Heart right ventricle (tissue), 16 donors: ENCODE results near the gene HOXA6. TPM values are rescaled to one million over a fixed set of nuclear protein-coding genes. Genes with fewer than 3 reads are reported as not detected.

Experiments used
- ATAC-seq, 8 donors: fragments of 200-7000 bp; cut with Tn5 transposase; one replicate each; pipeline ENCODE4 v1.9.1; 2020; ENCODE audit warnings: mild to moderate bottlenecking in 8 of 8, moderate library complexity in 8 of 8, moderate number of reproducible peaks in 1 of 8
- DNase-seq, 2 donors: peaks; one replicate each; pipeline ENCODE4 v3.0.0-alpha.2; 2020
- H3K27ac ChIP-seq, 10 donors: fragments of 200-600 bp; sonication (generic) in 2 of 10; one replicate each; pipeline versions ENCODE4 v1.5.0 to v1.8.0; 2020 to 2022; ENCODE audit warnings: mild to moderate bottlenecking in 3 of 10
- H3K27me3 ChIP-seq, 7 donors: fragments of 200-600 bp; one replicate each; pipeline ENCODE4 v1.8.0; 2021 to 2022; ENCODE audit warnings: mild to moderate bottlenecking in 2 of 7
- H3K36me3 ChIP-seq, 9 donors: fragments of 200-600 bp; sonication (generic) in 1 of 9; one replicate each; pipeline versions ENCODE4 v1.5.0 to v1.8.0; 2020 to 2022; ENCODE audit warnings: mild to moderate bottlenecking in 2 of 9
- H3K4me1 ChIP-seq, 9 donors: fragments of 200-600 bp; sonication (generic) in 1 of 9; one replicate each; pipeline versions ENCODE4 v1.5.0 to v1.8.0; 2020 to 2022; ENCODE audit warnings: mild to moderate bottlenecking in 4 of 9
- H3K4me3 ChIP-seq, 10 donors: fragments of 200-600 bp; sonication (generic) in 2 of 10; one replicate each; pipeline versions ENCODE4 v1.5.0 to v1.8.0; 2020 to 2022; ENCODE audit warnings: mild to moderate bottlenecking in 7 of 10, moderate library complexity in 2 of 10
- H3K9me3 ChIP-seq, 11 donors: fragments of 200-600 bp in 10 of 11; sonication (generic) in 2 of 11; one replicate each; pipeline versions ENCODE4 v1.5.0 to v1.8.0; 2013 to 2022; ENCODE audit warnings: mild to moderate bottlenecking in 2 of 11, control low read depth in 1 of 11, moderate library complexity in 1 of 11
- CTCF ChIP-seq, 9 donors: fragments of 200-600 bp; sonication (generic) in 2 of 9; IDR thresholded peaks; one replicate each; pipeline versions ENCODE4 v1.5.0 to v1.8.0; 2021 to 2022; ENCODE audit warnings: antibody characterized with exemption in 9 of 9, mild to moderate bottlenecking in 5 of 9, moderate library complexity in 1 of 9
- WGBS, 2 donors: extraction: QIAGEN DNeasy Blood & Tissue Kit; methylation state at CpG; one replicate each; pipeline ENCODE4 v1.1.7; 2013; ENCODE audit warnings: inconsistent platforms in 1 of 2; 5-methylcytosine and 5-hydroxymethylcytosine counted together
- intact Hi-C, 10 donors: fragments of 100-400 bp; cut with DNase I; formaldehyde crosslinking; loops; one replicate each; pipeline versions ENCODE4 v1.11.1 to v1.14.2; 2022
- polyA plus RNA-seq, 2 donors: library from polyadenylated mRNA; stranded (reverse); fragments of 200-250 nt; gene quantifications; one replicate each; pipeline ENCODE4 v1.2.3, GENCODE V29; 2013
- total RNA-seq, 10 donors: library from RNA; stranded (reverse); fragmentation: NEBNext Ultra II Directional in 3 of 10; extraction: Animal tissue kit (Norgen Biotek cat#: 25700) in 3 of 10; gene quantifications; one replicate each; pipeline versions ENCODE4 v1.2.1 to v1.2.4, GENCODE V29; 2021 to 2023
- donor health status: Arrhythmogenic right ventricular cardiomyopathy.
- donor health status: ischemic (EF 13 %, LVEDD 7.1; RV severe dilation, severe dysfunction).
- donor health status: healthy with polysubstance abuse.
- donor health status: DM: no; HTN: yes; CAD: no.
- donor health status: DM: no; HTN: no; CAD: no.
- donor health status: ischemic (EF 25% LVEDD 6.9; RV normal size, moderate dysfunction).
- donor health status: ischemic (EF 25% LVEDD 5.7; RV mildly dilated, moderate dysfunction).
- donor health status: healthy.
- donor health status: DM: yes; HTN: yes; CAD: no.
- donor health status: Ischemic cardiomyopathy.
- donor health status: ischemic (EF 35%, LVEDD 5.7; RV mildly dilated, moderate dysfunction).
- donor health status: nonischemic (EF 11% LVEDD 7.7; RV severe dilation, severe dysfunction).
- donor health status: DM: yes; HTN: yes; CAD: no.
- donor health status: PGD.
- donor health status: ischemic (EF 29% LVEDD 5.4; RV normal size, mild dysfunction).
- donor health status: nonischemic (EF 23%, LVEDD 6.1; RV moderate dilation, normal function).

The HOXA6 gene
- total and polyA plus RNA-seq, 12 donors: not detected

- H3K27ac ChIP-seq: peak overlapping the region in 2 of 10 donors; percentile 84 to 86
- intact Hi-C loops: no loop called here
- ATAC-seq: no peak
These were observed 42.1 kb downstream of the HOXA6 start for GRCh38 chr7:27105301-27106031.

GRCh38 chr7:27104341-27105058 lies 43.1 kb downstream of the HOXA6 start:
- no peaks in the 10 kb centered on the region for H3K36me3 ChIP-seq
- H3K9me3 ChIP-seq: no peaks in the 10 kb centered on the region
- peaks cover 0 to 56% (median 12%) of the 10 kb centered on the region in 9 donors for H3K4me1 ChIP-seq
- WGBS, 2 donors: 9 to 26% methylated on average over 13 of the region's 13 CpGs
- intact Hi-C loops: no loop called here
- H3K27me3 ChIP-seq: peaks cover 33 to 100% (median 100%) of the 10 kb centered on the region in 7 donors
- ATAC-seq (no peak), DNase-seq (no peak)
- peak overlapping the region in 1 of 10 donors; percentile 60 for H3K27ac ChIP-seq
- no peak for TF ChIP-seq CTCF (IDR thresholded peaks at IDR 0.05)
- no peak overlapping the region for H3K4me3 ChIP-seq

More at GRCh38 chr7:27105301-27106031, 42.1 kb downstream of the HOXA6 start:
- Histone ChIP-seq H3K27me3 (peaks cover 33 to 100% (median 100%) of the 10 kb centered on the region in 7 donors), H3K4me1 (peaks cover 0 to 57% (median 12%) of the 10 kb centered on the region in 9 donors), H3K9me3 (no peaks in the 10 kb centered on the region), H3K4me3 (no peak overlapping the region), H3K36me3 (no peaks in the 10 kb centered on the region)
- 13 to 27% methylated on average over 13 of the region's 13 CpGs for WGBS, 2 donors
- DNase-seq: no peak
- TF ChIP-seq CTCF (IDR thresholded peaks at IDR 0.05): no peak

- no peak for DNase-seq
- peak overlapping the region in 5 of 10 donors; percentile 8 to 40 (median 22) for H3K4me3 ChIP-seq
- H3K36me3 ChIP-seq: no peaks in the 10 kb centered on the region
- intact Hi-C loops: no loop called here
- H3K4me1 ChIP-seq: peaks cover 0 to 56% (median 12%) of the 10 kb centered on the region in 9 donors
- no peak for TF ChIP-seq CTCF (IDR thresholded peaks at IDR 0.05)
- no peaks in the 10 kb centered on the region for H3K9me3 ChIP-seq
- ATAC-seq: no peak
- H3K27ac ChIP-seq: peak overlapping the region in 3 of 10 donors; percentile 31 to 64 (median 60)
- H3K27me3 ChIP-seq: peaks cover 33 to 100% (median 100%) of the 10 kb centered on the region in 7 donors
- WGBS, 2 donors: 6 to 9% methylated on average over 35 of the region's 35 CpGs
These were observed 43.9 kb downstream of the HOXA6 start for GRCh38 chr7:27103489-27104226.
